GM12878 (cell line): ENCODE results near the gene SERINC5. TPM values are rescaled to one million over a fixed set of nuclear protein-coding genes. Genes with fewer than 3 reads are reported as not detected.

Source experiments
- EZH2 ChIP-seq: IDR thresholded peaks from 2 replicates; pipeline ENCODE4 v1.6.1; 2012; ENCODE audit warnings: low read depth, mild to moderate bottlenecking, control low read depth, inconsistent platforms, low read length, borderline replicate concordance; ENCODE audit not compliant: control insufficient read depth
- IKZF2 ChIP-seq, 2 experiments: fragments of 450-650 bp; IDR thresholded peaks; 2 replicates each; pipeline ENCODE4 v1.6.1; 2017; ENCODE audit warnings: mild to moderate bottlenecking in 2 of 2, moderate library complexity in 2 of 2
- MYB ChIP-seq: fragments of 150-350 bp; IDR thresholded peaks from 2 replicates; pipeline ENCODE4 v1.6.1; 2014; ENCODE audit warnings: mild to moderate bottlenecking, low read depth, low read length, borderline replicate concordance
- PAX8 ChIP-seq: fragments of 450-650 bp; IDR thresholded peaks from 2 replicates; pipeline ENCODE4 v1.6.1; 2017; ENCODE audit warnings: mild to moderate bottlenecking, moderate library complexity
- RELA ChIP-seq: fragments of 450-650 bp; IDR thresholded peaks from 2 replicates; pipeline ENCODE4 v1.8.0; 2014; ENCODE audit warnings: borderline replicate concordance; ENCODE audit not compliant: partially characterized antibody
- STAT1 ChIP-seq: fragments of 450-650 bp; conservative IDR thresholded peaks from 2 replicates; pipeline ENCODE4 v1.6.1; 2014; ENCODE audit warnings: antibody characterized with exemption, mild to moderate bottlenecking
- TCF3 ChIP-seq: IDR thresholded peaks from 2 replicates; pipeline ENCODE4 v1.6.1; 2012; ENCODE audit warnings: low read depth, mild to moderate bottlenecking, low read length, borderline replicate concordance; ENCODE audit not compliant: insufficient read depth
- polyA plus RNA-seq, 11 experiments: library from polyadenylated mRNA; depleted of rRNA in 4 of 11; unstranded in 6 of 11; stranded (reverse) in 5 of 11; fragments of >200 nt; fragmentation: Nextera tagmentation in 4 of 11; fragmentation: Illumina TruSeq in 1 of 11; extraction: Ambion mirVana in 4 of 11; extraction: Trizol in 1 of 11; gene quantifications; 1 replicate in 1 of 11; 2 replicates in 10 of 11; pipeline versions ENCODE4 v1.2.1 to v1.2.3, GENCODE V29; 2011 to 2016; ENCODE audit warnings: inconsistent platforms in 2 of 11, missing spikeins in 2 of 11, low read depth in 1 of 11
- total RNA-seq, 4 experiments: library from RNA; depleted of rRNA in 3 of 4; stranded (reverse); fragments of >200 nt in 3 of 4; fragmentation: Illumina TruSeq in 1 of 4; extraction: Trizol in 1 of 4; gene quantifications; 2 replicates each; pipeline versions ENCODE4 v1.2.1 to v1.2.3, GENCODE V29; 2013 to 2021
- TF ChIP-seq, protein P1 (sequence below): fragments of 450-650 bp; IDR thresholded peaks from 2 replicates; pipeline ENCODE4 v1.6.1; 2017; ENCODE audit warnings: mild to moderate bottlenecking, moderate library complexity
- TF ChIP-seq, protein P2 (sequence below): fragments of 450-650 bp; IDR thresholded peaks from 2 replicates; pipeline ENCODE4 v1.6.1; 2017; ENCODE audit warnings: mild to moderate bottlenecking
- TF ChIP-seq, protein P3 (sequence below): fragments of 450-650 bp; formaldehyde crosslinking; IDR thresholded peaks from 2 replicates; pipeline ENCODE4 v1.4.0; 2022; ENCODE audit warnings: mild to moderate bottlenecking, moderate library complexity
- TF ChIP-seq, protein P4 (sequence below): fragments of 150-350 bp; IDR thresholded peaks from 2 replicates; pipeline ENCODE4 v1.6.1; 2016; ENCODE audit warnings: low read depth, low read length

The SERINC5 gene
- total and polyA plus RNA-seq, 10 of the 15 experiments (the other 5 are each of a cell fraction or from before 2014, with no cell fraction given) = 0.66 to 7.0 (median 2.8) TPM

- TF ChIP-seq, protein P1, sequence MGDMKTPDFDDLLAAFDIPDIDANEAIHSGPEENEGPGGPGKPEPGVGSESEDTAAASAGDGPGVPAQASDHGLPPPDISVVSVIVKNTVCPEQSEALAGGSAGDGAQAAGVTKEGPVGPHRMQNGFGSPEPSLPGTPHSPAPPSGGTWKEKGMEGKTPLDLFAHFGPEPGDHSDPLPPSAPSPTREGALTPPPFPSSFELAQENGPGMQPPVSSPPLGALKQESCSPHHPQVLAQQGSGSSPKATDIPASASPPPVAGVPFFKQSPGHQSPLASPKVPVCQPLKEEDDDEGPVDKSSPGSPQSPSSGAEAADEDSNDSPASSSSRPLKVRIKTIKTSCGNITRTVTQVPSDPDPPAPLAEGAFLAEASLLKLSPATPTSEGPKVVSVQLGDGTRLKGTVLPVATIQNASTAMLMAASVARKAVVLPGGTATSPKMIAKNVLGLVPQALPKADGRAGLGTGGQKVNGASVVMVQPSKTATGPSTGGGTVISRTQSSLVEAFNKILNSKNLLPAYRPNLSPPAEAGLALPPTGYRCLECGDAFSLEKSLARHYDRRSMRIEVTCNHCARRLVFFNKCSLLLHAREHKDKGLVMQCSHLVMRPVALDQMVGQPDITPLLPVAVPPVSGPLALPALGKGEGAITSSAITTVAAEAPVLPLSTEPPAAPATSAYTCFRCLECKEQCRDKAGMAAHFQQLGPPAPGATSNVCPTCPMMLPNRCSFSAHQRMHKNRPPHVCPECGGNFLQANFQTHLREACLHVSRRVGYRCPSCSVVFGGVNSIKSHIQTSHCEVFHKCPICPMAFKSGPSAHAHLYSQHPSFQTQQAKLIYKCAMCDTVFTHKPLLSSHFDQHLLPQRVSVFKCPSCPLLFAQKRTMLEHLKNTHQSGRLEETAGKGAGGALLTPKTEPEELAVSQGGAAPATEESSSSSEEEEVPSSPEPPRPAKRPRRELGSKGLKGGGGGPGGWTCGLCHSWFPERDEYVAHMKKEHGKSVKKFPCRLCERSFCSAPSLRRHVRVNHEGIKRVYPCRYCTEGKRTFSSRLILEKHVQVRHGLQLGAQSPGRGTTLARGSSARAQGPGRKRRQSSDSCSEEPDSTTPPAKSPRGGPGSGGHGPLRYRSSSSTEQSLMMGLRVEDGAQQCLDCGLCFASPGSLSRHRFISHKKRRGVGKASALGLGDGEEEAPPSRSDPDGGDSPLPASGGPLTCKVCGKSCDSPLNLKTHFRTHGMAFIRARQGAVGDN = no peak; the same call in 1 of the 2 replicates
- TF ChIP-seq, protein P2, sequence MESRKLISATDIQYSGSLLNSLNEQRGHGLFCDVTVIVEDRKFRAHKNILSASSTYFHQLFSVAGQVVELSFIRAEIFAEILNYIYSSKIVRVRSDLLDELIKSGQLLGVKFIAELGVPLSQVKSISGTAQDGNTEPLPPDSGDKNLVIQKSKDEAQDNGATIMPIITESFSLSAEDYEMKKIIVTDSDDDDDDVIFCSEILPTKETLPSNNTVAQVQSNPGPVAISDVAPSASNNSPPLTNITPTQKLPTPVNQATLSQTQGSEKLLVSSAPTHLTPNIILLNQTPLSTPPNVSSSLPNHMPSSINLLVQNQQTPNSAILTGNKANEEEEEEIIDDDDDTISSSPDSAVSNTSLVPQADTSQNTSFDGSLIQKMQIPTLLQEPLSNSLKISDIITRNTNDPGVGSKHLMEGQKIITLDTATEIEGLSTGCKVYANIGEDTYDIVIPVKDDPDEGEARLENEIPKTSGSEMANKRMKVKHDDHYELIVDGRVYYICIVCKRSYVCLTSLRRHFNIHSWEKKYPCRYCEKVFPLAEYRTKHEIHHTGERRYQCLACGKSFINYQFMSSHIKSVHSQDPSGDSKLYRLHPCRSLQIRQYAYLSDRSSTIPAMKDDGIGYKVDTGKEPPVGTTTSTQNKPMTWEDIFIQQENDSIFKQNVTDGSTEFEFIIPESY = no peak
- TF ChIP-seq, protein P3, sequence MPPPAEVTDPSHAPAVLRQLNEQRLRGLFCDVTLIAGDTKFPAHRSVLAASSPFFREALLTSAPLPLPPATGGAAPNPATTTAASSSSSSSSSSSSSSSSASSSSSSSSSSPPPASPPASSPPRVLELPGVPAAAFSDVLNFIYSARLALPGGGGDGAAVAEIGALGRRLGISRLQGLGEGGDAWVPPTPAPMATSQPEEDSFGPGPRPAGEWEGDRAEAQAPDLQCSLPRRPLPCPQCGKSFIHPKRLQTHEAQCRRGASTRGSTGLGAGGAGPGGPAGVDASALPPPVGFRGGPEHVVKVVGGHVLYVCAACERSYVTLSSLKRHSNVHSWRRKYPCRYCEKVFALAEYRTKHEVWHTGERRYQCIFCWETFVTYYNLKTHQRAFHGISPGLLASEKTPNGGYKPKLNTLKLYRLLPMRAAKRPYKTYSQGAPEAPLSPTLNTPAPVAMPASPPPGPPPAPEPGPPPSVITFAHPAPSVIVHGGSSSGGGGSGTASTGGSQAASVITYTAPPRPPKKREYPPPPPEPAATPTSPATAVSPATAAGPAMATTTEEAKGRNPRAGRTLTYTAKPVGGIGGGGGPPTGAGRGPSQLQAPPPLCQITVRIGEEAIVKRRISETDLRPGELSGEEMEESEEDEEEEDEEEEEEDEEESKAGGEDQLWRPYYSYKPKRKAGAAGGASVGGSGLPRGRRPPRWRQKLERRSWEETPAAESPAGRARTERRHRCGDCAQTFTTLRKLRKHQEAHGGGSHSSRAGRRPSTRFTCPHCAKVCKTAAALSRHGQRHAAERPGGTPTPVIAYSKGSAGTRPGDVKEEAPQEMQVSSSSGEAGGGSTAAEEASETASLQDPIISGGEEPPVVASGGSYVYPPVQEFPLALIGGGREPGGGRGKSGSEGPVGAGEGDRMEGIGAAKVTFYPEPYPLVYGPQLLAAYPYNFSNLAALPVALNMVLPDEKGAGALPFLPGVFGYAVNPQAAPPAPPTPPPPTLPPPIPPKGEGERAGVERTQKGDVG = no peak
- TF ChIP-seq PAX8 (no peak), IKZF2 (IDR thresholded peaks at IDR 0.05) (peak; percentile 78 to 87), MYB (no peak), STAT1 (no peak), RELA (no peak), TCF3 (no peak), EZH2 (no peak)
- TF ChIP-seq, protein P4, sequence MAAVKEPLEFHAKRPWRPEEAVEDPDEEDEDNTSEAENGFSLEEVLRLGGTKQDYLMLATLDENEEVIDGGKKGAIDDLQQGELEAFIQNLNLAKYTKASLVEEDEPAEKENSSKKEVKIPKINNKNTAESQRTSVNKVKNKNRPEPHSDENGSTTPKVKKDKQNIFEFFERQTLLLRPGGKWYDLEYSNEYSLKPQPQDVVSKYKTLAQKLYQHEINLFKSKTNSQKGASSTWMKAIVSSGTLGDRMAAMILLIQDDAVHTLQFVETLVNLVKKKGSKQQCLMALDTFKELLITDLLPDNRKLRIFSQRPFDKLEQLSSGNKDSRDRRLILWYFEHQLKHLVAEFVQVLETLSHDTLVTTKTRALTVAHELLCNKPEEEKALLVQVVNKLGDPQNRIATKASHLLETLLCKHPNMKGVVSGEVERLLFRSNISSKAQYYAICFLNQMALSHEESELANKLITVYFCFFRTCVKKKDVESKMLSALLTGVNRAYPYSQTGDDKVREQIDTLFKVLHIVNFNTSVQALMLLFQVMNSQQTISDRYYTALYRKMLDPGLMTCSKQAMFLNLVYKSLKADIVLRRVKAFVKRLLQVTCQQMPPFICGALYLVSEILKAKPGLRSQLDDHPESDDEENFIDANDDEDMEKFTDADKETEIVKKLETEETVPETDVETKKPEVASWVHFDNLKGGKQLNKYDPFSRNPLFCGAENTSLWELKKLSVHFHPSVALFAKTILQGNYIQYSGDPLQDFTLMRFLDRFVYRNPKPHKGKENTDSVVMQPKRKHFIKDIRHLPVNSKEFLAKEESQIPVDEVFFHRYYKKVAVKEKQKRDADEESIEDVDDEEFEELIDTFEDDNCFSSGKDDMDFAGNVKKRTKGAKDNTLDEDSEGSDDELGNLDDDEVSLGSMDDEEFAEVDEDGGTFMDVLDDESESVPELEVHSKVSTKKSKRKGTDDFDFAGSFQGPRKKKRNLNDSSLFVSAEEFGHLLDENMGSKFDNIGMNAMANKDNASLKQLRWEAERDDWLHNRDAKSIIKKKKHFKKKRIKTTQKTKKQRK = no peak
These were observed 128.7 kb downstream of the SERINC5 start (continued) for GRCh38 chr5:80127116-80127552.
